Activated CD4-positive, alpha-beta T cell treated with anti-CD3 and anti-CD28 coated beads, Interleukin-2, amount 50 U/mL, for 4 hours (primary cell): ENCODE results near the gene MKX.
"Not testable (repeated sequence)": the region's sequence is repeated elsewhere in the genome, so short reads cannot be mapped to it uniquely, and the experiment has no call there.

Source experiments
- DNase-seq, 2 experiments: peaks; one replicate each; pipeline ENCODE4 v3.0.0-alpha.2; 2020

MKX gene

DNA sequence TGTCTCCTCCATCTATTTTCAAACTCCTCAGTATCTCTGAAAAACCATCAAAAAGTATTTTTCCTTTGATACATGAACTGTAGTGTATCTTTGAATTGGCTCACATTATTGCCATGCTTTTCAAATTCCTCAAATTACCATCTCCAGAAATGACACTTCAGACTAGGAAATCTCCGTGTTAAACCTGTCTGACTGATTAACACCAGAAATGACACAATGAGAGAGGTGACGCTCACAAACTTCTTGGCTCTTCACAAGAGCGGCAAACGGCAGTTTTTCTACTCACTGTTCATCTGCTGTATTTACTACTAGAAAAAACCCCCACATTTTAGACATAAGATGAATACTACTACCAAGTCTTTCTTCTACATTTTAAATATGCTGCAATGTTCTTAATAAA lies 56.6 kb downstream of the MKX start:
- no peak for DNase-seq

DNA sequence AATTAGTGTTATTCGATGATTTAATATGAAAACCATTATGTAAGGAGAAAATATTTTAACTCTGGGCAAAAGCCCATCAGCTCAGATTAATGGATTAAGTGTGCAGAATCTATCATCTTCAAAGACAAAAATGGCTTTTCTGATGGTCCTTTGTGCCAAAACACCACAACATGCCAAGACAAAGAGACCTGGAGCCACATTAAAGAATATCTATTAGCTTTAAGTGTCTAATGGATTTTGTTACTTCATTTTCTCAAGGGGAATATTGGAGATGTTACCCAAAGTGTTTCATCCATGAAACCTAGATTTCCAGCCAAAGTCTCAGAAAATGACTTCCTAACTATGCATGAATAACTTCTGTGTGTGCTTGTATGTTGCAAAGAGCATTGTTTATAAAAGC lies 57.3 kb downstream of the MKX start:
- DNase-seq = no peak

DNA sequence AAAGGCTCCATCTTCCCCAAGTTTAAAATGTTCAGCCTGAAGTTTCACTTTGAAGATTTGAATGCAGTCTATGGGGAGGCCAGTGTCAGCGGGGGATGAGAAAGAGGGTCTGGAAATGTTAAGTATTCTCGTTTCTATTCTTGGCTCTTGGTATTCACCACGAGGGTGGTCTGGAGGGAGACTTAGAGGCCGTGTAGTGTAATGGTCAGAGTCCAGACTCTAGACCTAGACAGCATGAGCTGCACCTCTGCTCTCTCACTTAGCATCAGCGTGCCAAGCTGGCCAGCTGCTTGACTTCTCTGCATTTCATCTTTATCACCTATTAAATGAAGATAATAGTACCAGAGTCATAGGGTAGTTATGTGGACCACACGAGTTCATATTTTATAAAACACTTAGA lies 57.9 kb downstream of the MKX start:
- no peak for DNase-seq

DNA sequence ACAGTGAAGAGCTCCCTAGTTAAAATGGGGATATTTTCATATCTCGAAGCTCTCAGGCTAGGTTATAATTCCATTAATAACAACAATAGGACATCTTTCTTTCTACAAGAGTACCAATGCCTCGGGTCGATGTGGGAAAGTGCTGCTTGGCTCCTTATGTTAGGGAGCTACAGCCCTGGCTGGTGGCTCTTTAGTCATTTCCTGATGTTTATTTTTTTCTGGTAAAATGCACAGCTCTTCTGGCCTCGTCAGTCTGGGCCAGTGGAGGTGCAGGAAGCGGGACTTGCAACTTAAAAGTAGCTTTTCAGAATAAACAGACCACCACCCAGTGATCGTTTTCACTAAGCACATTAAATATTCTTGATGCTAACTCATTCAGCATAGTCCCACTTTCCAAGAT lies 58.3 kb downstream of the MKX start:
- DNase-seq = no peak

GRCh38 chr10:27685681-27686080 lies 59.9 kb downstream of the MKX start:
- DNase-seq = no peak

GRCh38 chr10:27683226-27683625 lies 62.4 kb downstream of the MKX start:
- no peak for DNase-seq

- DNase-seq = not testable (repeated sequence)
These were observed 63.8 kb downstream of the MKX start for GRCh38 chr10:27681795-27682194.

DNA sequence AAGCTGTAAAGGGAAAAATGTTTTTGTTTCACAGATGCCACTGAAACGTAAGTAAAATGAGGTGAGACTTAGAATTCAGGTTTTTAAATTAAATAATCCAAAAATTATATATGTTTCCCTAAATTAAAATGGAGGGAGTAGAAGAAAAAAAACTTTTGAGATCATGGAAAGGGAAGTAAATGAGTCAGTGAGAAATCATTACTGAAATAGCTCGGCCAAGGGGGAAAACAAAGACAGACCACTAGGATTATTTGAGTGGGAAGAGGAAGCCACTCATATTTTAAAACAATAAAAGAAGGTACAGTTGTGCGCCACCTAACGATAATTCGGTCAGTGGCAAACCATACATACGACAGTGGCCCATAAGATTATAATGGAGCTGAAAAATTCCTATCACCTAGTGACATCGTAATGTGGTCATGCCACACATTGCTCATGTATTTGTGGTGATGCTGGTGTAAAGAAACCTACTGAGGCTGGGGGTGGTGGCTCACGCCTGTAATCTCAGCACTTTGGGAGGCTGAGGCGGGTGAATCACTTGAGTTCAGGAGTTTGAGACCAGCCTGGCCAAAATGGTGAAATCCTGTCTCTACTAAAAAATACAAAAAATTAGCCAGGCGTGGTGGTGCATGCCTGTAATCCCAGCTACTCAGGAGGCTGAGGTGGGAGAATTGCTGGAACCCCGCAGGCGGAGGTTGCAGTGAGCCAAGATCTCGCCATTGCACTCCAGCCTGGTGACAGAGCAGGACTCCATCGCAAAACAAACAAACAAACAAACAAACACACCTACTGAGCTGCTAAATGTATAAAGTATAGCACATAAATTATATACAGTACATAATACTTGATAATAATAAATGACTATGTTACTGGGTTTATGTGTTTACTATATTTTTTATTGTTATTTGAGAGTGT lies 64.7 kb downstream of the MKX start:
- no peak for DNase-seq

GRCh38 chr10:27680006-27680557 lies 65.5 kb downstream of the MKX start:
- no peak for DNase-seq

GRCh38 chr10:27679369-27679912 lies 66.2 kb downstream of the MKX start:
- DNase-seq = no peak

GRCh38 chr10:27678166-27678565 lies 67.5 kb downstream of the MKX start:
- DNase-seq = no peak

DNA sequence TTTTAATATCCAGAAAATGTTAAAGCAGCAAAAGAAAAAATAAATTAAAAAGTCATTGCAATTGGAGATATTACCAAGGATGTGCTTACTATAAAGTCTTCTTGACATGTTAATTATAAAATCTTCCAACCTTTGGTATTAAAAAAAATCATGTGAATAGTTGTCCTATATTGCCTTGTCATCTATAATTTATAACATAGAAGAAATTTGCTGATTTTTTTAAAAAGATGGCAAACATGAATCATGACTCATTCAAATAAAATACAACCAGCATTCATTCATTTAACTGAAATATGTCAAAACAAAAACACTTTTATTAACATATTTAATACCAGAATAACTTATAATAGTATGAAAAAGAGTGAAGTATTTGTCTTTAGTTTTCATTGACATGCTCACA lies 72.6 kb downstream of the MKX start:
- DNase-seq = no peak

- no peak for DNase-seq
These were observed 73.8 kb downstream of the MKX start for GRCh38 chr10:27671821-27672220.

DNA sequence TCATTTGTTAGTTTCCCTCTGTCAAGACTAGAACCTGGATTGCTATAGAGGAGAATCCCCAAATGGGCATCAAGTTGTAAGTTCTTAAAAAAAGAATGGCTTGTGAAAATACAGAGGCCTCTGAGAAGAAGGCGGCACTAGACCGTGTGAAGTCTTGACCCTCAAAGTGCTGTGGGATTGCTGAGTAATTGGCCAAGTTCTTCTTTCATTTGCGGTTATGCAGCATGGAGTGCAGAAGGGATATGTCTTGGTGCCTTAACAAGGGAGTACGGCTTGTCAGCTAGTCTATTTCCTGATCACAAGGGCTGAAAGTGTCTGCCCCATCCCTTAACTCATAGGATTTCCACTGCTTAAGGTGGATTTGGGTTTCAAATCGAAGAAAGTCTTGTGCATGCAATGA lies 81.2 kb downstream of the MKX start:
- DNase-seq = no peak

- no peak for DNase-seq
These were observed 82.0 kb downstream of the MKX start for GRCh38 chr10:27663621-27664020.

DNA sequence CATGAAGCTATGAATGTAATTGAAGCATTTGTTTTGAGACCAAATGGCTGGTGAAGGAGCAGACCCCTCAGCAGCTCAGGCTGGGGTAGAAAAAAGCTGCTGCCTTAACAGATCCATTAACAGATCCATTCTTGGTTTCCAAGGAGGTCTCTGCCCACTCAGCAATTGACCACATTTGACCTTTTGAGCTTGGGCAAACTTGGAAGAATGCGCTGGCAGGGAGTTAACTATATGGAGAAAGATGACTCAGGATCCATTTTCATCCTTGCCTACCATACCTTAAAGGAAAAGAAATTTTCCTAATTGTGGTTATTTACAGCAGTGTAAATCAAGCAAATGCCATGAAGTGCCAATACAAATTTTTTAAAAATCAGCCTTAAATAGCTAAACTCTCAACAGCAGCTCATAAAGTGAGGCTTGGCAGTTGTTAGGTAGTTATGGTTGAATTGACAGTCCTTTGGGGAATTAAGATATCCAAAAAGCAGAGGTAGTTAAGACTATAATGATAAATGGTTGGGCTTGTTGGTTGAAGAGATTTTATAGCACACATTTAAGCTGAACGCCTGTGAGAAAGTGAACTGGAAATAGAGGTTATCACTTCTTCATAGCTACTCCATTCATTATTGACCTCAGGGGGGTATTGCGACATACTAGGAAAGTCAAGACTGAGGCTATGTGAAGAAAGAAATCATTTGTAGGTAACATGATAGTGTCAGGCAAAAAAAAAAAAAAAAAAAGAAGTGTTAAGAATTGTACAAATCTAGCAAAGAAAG lies 83.9 kb downstream of the MKX start:
- no peak for DNase-seq

DNA sequence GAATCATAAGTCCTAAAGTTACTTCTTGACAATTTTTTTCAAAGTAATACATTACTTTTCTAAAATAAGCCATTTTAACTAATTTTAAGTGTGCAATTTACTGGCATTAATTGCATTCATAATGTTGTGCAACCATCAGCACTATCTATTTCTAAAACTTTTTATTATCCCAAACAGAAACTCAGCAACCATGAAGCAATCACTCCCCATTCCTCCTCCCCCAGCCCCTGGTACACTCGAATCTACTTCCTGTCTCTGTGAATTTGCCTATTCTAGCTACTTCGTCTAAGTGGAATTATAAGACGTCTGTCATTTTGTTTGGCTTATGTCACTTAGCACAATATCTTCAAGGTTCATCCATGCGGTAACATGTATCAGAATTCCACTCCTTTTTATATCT lies 84.9 kb downstream of the MKX start:
- no peak for DNase-seq

DNA sequence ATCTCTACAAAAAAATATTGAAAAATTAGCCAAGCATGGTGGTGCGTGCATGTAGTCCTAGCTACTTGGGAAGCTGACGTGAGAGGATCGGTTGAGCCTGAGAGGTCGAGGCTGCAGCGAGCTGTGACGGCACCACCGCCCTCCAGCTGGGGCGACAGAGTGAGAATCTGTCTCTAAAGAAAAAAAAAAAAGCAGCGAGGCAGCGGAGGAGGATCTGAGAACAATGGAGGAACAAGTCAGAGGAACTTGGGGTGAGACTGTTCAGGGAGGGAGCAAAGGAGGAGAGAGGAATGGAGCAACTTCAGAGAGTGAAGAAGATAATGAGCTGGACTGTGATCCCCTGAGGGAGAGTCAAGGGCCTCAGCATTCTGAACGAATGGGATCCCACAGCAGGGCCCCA lies 85.4 kb downstream of the MKX start:
- no peak for DNase-seq

DNA sequence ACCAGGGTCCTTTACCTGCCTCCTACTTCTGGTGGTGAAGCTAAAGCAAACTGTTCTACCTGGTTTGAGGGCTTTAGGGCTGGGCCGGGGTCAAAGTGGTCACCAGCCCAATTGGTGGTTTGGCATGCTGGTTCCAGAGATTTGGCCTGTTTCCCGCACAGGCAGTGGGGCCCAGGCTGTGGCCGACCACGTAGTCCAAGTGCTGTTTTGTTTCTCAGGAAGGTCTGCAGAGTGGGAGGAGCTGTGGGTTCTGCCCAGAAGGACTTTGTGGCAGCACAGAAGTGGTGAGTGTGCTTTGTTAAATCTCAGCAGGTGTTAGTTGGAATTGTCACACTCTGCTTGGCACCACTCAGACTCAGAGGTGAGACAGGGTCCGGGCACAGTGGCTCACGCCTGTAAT lies 85.8 kb downstream of the MKX start:
- DNase-seq = no peak

- no peak for DNase-seq
These were observed 86.8 kb downstream of the MKX start for GRCh38 chr10:27658788-27659187.

DNA sequence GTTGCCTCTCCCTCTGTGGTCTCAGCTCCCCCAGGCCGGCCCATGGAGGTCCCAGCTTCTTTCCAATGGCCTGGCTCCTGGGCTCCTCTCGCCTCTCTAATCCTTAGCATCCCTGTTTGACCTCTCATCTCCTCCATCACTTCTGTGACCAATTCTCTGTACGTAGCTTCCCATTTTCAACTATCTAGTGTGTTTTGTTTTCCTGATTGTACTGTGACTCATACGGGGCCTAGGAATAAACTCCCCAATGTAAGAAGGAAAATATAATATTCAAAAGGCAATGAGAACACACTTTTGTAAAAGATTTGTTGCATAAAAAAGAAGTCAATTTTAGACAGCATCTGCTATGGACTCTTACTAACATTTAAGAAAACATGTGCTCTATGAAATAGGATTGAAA lies 90.3 kb downstream of the MKX start:
- DNase-seq = no peak

GRCh38 chr10:27654284-27654683 lies 91.3 kb downstream of the MKX start:
- DNase-seq = no peak

GRCh38 chr10:27646604-27647175 lies 98.9 kb downstream of the MKX start:
- DNase-seq = no peak
